NCI-H345 treated with DMSO at 0.1 percent for 48 hours (cell line): Measurements from ENCODE around the gene E2F1.
A peak's percentile ranks its signal among the peaks of the same experiment; 100 is the strongest.
"Not testable (repeated sequence)": the region's sequence is repeated elsewhere in the genome, so short reads cannot be mapped to it uniquely, and the experiment has no call there.

Experiments
- DNase-seq: peaks from one replicate; lab custom pipeline; 2025; ENCODE audit not compliant: unreplicated experiment; lab: John Stamatoyannopoulos, UW

E2F1 gene

DNA sequence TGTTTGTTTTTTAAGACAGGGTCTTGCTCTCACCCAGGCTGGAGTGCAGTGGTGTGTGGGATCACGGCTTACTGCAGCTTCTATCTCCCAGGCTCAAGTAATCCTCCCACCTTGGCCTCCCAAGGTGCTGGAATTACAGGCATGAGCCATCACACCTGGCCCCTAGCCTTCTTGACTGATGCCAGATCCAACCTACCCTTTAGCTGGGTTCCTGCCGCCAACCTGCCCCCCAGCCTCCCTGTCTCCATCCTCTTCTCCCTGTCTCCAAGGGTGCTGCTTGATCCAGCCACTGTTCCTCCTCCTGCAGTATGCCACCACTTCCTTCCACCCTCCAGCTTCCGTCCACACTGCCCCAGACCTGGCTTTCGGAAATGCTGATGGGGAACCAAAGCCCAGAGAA, 27.3 kb downstream of the E2F1 start:
- DNase-seq: no peak

DNA sequence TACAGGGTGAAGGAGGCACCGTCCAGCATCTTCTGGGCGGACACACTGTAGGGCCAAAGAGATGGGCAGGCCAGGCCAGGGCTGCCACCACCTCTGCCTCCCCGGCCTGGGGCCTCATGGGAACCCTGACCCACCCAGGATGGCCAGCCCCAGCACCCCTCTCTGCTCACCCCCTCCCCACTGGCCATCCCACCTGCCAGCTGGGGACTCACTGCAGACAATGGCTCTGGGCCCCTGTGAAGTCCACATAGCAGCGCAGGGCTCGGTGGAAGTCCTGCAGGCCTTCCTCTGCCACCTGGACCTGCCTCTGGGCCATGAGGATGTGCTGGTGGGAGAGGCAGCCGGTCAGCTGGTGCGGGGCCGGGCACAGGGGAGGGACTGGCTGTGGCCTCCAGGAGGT, 27.7 kb downstream of the E2F1 start:
- DNase-seq: no peak

DNA sequence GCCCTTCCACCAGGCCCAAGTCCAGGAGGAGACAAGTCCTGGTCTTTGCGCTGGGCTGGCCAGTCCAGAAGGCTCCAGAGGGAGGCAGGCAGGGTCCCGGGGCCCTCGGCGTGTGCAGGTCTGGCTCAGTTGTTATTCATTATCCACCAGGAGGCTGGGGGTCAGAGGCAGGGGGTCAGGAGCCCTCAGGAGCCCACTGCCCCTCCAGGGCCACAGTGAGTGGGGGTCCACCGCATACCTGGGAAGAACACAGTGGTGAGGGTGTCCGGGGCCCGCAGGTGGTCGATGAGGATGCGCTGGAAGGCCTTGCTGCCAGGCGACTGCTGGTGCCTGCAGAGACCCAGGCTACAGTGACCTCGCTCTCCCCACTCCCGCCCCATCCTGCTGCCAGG, 28.5 kb downstream of the E2F1 start:
- no peak for DNase-seq

DNA sequence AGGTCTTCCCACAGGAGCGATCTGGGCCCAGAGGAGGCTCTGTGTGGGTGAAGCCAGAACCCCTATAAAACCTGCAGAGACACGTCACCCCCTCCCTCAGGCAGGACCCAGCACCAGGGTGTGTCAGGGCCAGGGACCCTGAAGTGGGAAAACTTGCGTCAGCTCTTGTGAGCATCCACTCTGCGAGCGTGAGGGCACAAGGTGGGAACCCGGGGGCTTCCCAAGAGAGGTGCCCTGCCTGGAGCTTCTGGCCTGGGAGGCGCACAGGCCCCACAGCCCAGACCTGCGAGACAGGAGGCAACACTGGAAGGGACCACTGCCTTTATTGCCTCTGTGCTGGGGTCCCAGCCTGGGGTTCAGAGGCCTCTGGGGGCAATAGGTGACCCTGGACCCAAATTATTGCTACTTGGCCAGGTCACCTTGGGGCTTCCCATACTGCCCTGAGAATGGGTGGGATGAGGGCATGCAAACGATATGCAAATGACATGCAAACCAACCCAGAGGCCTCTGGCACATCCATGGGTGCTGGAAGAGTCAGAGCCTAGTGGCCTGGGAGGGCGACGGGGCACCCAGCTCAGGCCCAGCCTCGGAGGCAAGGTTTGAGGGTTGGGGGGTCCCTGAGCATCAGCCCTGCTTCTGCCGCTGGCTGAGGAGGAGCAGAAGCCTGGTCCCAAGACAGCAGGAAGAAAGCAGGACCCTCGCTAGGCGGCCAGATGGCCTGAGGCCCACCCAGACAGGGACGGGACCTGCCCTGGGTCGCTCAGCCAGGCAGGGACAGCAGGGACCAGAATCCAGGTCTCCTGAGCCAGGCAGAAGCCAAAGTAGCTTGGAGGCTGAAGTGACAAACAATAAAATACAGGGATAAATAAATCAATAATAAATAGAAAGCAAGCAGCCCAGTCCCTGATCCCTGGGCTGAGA, 29.1 kb downstream of the E2F1 start:
- no peak for DNase-seq

DNA sequence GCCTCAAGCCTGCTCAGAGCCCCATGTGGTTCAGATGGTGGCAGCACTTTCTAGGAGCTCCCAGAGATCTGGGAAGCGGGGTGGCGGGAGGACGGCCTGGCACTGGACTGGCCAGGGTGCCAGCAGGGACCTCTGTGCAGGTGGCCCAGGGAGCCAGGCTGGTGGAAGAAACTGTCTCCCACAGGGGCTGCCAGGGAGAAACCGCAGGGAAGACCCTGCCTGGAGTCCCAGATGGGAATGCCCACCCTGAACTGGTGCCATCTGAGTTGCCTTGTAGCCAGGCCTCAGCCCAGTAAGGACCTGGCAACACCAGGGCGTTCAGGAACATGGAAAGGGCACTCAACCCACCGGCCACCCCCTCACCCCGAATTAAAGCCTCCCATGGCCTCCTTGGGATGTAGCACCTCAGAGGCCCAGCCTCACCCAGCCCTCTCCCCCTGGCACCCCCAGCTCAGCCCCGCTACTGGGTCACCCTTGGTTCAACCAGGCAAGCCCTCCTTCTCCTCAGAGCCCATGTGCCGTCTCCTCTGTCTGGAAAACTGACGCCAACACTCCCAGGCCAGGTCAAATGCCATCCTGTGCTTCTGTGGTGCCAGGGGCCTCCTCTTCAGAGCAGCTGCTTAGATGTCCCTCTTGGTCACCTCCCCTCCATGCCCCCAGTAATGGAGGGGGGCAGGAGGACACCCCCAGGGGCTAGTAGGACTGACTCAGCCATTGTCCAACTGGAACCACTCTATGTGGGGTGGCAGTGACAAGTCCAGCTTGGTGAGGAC, 30.0 kb downstream of the E2F1 start:
- DNase-seq: no peak

DNA sequence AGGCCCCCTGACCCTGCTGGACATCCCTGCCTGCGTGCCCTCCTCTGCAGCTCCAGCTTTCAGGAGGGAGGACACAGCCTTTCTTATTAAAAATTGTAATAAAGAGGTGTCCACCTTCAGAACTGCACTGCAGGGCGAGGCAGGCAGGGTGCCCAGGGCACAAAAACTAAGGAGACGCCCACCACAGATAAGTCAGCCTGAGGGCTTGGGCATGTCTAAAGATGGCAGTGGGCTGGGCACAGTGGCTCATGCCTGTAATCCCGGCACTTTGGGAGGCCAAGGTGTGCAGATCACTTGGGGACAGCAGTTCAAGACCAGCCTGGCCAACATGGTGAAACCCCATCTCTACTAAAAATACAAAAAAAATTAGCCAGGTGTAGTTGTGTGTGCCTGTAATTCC, 31.0 kb downstream of the E2F1 start:
- DNase-seq: no peak

DNA sequence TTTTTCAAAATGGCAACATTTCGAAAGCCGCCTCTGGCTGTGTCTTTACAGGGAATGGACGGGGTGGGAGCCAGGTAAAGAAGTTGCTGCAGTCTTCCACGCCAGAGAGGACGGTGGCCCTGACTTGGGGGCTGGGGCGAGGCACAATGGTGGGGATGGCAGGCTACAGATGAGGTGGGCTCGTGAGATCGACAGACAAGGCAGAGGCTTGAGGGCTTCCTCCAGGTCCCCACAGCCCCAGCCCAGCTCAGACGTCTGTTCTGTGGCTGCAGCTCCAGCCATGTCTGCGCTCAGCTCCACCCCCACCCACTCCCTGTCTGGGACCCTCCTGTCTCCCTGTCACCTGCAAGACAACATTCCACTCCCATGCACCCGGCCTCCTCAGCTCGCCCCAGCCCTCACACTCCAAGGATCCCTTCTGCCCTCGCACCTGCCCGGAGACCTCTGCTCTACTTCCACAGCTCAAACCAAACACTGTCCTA, 31.5 kb downstream of the E2F1 start:
- DNase-seq: no peak

DNA sequence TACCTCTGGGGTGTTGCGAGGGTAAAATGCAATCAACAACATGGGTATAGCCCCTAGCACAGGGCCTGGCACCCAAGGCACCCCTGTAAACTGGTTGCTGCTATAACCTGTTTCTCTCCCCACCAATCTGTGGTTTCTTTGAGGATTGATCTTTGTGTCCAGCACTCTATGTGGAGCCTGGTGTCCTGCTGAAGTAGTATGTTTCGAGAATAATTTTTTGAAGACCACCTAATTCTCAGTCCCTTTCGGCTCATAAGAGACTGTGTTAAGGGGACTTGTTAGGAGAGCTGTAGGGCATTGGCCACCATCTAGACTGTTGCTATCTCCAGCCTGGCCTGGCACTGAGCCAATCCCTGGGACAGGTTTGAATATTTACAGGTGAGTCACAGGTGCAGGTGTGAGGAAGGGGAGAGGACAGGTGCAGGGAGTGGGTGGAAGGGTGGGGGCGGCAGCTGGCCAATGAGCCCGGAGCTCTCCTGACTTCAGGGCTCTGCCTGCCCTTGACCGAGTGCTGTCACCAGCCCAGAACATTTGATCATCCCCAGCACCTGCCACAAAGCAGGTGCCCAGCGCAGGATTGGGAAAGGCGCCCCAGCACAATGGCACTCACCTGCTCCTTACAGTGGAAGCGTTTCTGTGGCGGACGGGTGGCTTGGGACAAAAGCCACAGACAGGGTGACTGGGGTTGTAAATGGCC, 32.1 kb downstream of the E2F1 start:
- DNase-seq: peak; percentile 97

DNA sequence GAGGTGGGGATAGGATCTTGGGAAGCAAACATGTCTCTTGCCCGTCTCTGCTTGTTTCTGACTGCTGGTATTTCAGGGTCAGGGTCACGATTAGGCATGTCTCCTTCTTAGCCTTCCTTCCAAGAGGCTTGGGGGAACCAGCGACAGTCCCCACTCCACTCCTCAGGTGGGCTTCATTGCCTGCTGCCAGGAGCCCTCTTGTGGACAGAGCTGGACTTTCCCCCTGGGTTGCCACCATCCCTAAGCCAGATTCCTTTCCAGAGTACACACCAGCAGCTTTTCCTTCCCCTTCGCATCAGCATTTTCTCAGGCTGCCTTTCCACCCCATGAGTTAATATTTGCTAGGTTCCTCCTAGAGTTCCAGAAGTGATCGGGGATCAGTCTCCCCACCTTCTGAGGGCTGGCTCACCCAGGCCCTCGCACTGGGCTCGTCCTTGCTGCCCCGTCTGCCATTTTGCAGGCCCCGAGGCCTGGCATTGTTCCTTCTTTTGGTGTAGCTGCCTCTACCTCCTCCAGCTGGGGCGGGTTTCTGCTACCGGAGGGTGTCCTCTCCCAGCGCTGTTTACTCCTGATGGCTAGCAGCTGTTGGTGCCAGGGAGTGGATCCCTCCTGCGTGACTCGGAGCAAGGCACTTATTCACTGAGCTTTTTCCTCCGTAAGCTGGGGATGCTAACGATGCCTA, 32.8 kb downstream of the E2F1 start:
- peak; percentile 64 for DNase-seq

DNA sequence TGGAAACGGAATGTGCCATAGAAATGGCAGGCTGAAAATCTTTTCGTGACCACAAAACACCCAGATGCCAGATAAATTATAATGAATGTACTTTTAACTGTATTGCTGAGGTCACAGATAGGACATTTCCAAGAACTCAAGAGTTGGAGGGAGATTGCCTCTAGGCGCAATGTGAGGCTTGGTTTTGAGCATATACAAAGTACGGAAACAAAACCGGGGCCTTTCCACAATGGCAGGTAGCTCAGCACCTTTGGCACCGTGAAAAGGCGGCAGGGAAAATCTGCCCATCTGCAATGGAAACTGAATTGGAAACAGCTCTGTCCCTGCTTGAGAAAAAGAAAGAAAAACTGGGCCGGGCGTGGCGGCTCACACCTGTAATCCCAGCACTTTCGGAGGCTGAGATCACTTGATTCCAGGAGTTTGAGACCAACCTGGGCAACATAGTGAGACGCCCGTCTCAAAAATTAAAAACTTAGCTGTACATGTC, 34.6 kb downstream of the E2F1 start:
- no peak for DNase-seq

DNA sequence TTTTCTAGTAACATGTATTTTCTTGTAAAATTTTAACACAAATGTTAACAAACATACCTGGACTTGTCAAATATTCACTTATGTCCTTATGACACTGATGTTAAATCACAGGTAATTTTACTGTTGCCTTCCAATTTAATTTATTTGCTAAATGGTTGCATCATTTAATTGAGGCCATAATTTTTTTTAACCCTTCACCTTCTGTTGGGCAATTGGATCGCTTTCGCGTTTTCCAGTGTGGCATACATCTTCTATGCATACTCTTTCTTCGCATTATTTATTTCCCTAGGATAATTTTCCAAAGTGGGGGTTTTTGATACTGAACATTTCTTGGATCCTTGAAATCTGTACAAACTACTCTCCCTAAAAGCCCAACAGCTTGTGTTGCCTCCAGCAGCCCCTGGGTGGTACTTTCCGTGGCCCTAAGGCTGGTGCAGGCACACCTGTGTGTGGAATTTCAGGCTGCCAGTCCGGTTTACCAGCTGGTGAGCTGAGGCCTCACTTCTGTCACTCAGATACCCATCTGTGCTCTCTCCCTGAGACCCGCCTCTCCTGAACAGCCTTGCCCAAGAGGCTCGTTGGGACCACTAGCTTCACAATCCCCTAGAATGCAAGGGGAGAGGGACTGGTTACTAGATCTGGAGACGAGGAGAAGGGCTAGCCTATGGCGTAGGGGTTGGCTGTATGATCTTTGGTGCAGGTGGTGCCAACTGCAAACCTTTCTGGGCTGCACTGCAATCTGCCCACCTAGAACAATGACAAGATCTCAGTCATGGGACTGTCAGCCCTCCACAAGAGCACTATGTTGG, 35.2 kb downstream of the E2F1 start:
- peak; percentile 58 for DNase-seq

DNA sequence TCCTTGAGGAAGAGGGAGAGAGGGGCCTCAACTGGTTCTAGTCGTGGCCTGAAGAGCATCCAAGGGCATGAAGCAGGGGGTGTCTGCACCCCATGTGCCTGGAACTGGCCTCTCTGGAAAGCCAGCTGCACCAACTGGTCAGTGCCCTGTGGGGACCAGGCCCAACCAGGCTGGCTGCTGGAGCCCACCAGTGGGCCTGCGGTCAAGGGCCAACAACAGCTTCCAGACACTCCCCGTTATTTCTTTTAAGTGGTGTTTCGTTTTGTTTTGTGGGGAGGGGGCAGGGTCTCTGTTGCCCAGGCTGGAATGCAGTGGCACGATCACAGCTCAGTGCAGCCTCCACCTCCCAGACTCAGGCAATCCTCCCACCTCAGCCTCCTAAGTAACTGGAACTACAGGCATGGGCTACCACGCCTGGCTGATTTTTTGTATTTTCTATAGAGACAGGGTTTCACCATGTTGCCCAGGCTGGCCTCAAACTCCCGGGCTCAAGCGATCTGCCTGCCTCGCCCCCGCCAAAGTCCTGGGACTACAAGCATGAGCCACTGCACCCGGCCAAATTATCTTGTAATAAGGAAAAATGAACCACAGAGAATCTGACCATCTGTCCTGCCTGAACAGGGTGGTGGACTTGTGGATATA, 36.0 kb downstream of the E2F1 start:
- DNase-seq: no peak

DNA sequence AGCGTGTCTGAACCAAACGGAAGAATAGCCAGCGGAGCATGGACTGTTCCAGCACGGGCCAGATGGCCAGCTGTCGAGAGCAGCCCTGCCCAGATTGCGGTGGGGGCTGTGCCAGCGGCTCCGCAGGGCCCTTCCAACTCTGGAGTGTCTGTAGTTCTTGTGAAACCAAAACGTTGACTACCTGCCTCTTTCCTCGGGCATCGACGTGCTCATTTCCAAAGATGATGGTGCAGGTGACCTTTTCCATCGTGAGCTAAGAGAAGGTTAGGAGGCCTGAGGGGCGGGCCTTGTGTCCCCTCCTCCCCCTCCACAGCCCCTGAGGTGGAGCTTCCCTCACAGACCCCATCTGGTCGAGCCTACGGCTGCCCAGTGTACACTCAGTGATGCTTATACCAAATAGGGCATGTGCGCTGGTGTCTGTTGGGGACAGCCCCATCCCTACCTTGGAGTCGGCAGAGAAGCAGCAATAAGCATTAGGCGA, 36.9 kb downstream of the E2F1 start:
- no peak for DNase-seq

DNA sequence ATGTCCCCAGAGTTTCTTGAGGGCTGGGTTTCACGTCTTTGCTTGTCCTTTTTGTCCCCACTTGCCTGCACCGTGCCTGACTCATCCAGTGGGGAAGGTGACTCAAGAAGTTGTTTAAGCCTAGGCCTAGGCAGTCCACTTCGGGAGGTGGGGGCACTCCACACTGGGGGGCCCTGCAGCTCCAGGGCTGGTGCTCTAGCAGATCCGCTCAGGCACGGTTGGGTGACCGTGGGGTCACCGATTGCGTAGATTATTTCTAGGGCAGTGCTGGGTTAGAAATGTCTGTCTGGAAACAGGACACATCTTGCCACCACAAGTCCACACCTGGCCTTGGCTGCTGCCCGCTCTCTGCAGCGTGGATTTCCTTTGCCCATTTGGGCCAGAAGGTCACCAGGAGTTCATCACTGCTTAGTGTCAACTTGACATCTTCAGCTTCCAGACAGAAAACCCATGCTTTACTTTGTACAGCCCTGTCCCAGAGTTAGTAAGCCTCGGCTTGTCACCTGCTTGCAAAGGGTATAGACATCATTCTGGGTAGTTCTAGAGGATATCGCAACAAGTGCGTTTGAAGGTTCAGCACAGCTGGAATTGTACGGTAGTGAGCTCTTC, 37.7 kb downstream of the E2F1 start:
- DNase-seq: no peak

DNA sequence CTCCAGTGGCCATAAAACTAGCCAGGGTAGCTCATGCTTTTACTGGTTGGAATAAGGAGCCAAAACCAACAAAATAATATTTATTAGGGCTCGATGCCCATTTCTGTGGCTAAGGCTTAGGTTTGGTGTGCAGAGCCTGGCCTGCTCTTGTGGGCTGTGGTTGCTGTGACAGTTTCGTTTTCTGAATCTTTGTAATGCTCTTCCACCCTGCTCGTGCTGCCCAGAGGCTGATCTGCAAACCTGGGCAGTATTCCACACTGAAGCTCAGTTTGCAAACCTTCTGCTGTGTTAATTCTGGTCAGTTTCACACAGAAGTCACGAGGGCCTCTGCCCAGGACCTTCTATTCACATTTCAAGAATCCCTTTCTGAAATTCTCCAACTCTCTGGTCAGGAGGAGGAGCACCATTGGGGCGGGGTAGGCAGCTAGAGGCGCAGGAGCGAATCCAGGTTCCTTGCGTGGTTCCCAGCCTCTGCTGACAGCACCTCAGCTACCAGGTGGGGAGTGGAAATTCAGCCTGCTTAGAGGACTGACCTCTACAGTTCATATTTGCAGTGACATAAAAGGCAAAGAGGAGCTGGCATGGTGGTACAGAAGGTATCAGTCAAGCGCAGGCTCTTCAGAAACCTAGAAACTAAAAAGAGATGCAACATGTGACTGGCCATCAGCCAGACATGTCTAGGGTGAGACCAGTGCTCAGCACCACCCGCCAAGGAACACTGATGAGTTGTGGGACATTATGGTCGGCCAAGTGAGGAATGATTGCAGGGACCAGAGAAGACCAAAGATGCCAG, 38.4 kb downstream of the E2F1 start:
- no peak for DNase-seq

DNA sequence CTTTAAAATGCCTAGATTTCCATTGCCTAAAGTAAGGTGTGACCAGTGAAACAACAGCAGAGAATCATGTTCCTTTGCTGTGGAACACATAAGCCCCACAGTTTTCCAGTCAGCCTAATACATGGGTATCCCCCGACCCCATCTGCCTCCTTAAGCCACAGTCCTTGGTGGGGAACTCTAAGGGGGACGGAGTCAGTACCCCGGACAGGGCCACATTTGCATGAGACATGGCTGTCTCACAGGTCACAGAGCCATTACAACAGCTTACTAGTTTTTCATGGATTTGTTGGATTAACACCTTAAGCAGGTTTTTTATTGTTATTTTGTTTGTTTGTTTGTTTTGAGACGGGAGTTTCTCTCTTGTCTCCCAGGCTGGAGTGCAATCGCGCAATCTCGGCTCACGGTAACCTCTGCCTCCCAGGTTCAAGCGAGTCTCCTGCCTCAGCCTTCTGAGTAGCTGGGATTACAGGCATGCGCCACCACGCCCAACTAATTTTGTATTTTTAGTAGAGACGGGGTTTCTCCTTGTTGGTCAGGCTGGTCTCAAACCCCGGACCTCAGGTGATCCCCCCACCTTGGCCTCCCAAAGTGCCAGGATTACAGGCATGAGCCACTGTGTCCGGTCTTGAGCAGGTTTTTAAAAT, 39.1 kb downstream of the E2F1 start:
- not testable (repeated sequence) for DNase-seq

DNA sequence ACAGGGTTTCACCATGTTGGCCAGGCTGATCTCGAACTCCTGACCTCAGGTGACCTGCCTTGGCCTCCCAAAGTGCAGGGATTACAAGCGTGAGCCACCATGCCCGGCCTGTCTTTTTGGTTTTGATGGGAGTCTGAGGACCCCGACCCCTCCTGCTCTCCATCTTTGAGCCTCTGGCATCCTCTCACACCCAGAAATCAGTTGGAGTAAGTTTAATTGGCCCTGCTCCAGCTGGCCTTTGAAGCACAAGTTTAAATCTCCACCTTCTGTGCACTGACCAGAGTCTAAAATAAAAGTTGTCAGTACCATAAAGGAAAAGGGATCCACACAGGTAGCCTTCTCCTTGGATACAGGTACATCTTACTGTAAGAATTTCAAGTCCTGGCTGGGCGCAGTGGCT, 40.0 kb downstream of the E2F1 start:
- DNase-seq: no peak

DNA sequence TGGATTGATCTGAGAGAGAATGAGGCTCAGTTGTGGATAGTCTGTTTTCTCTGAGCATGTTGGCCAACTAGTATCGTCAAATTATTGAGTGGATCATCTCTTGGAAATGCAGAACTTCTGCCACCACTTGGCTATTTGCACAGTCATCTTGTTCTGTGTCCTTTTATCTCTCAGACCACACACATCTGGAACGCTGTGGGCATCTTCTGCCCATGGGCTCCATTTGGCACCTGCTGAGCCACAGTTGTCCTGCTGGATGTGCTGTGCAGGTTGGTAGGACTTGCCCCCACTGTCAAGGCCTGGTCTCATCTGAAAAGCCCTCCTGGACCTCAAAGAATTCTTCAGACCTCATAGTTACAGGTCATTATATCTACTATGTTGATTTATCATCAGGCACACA, 40.8 kb downstream of the E2F1 start:
- DNase-seq: no peak
